ENCODE measurements around the gene MLKL.

Gene MLKL

DNA sequence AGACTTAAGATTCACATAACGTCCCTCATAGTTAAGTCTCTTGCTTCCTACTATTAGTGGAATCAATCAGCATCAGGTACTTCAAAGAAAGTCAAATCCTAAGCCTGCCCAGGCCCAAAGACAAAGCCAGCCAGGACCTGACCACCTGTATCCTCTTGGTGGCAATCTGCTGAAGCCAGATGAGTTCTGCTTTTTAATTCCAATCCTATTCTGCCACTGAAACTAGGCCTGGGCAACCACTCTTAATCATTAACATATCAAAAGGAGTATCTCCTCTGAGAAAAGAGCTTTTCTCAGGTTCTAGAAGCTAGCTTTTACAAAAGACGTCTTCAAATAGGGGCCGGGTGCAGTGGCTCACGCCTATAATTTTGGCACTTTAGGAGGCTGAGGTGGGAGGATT, 78.7 kb downstream of the MLKL start:
- Mint-ChIP-seq H3K27me3 (no peaks in the 10 kb centered on the region), H3K4me1 (peaks cover 28% of the 10 kb centered on the region), H3K27ac (no peak overlapping the region), H3K4me3 (no peak overlapping the region), H3K36me3 (peaks cover 22% of the 10 kb centered on the region), H3K9me3 (no peaks in the 10 kb centered on the region)

All from activated naive CD4-positive, alpha-beta T cell treated with anti-CD3 and anti-CD28 coated beads, Interleukin-2, amount 50 U/mL, for 24 hours (primary cell).